ENCODE data around the gene PODXL2.
"Not testable (repeated sequence)": the region's sequence is repeated elsewhere in the genome, so short reads cannot be mapped to it uniquely, and the experiment has no call there.

PODXL2 gene

DNA sequence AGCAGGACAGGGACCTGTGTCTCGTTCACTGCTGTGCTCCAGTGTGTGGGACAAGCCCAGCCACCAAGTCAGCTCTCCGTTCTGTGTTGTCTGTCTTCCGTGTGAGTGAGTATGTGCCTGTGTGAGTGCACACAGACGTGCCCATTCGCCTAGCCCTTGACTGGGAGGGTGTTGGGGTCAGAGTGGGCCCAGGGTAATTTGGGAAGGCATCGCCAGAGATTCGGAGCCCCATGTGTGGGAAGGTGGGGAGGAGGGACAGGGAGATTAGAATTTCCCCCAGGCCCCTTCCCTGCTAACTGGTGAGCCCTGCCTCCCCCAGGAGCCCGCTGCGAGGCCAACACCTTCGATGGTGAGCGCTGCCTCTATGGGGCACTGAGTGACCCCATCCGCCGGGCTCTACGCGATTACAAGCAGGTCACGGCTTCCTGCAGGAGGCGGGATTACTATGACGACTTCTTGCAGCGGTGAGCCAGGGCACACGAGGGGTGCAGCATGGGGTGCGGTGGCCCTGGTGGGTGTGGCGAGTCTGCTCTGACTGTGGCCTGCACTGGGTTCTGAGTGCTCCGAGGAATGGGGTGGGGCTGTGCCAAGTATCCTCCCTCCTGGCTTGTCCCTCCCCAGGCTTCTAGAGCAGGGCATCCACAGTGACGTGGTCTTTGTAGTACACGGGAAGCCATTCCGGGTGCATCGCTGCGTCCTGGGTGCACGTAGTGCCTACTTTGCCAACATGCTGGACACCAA, 46.8 kb downstream of the PODXL2 start:
- no peak for FAIRE-seq

DNA sequence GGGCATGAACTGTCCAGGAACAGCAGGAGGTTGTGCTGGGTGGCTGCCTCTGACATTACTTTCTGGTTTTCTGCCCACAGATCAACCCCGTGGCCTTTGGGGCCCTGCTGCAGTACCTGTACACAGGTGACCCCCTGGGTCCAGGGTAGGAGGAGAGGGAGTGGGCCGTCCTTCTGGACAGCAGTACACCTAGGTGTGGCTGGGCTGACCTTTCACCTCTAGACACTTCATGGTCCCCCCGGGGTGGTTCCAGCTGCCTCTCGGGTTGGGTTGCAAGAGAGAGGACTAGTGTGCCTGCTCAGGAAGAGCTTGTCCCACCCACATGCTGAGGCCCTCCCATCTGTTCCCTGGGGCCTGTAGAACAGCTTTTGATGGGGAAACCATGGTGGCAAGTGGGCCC, 47.5 kb downstream of the PODXL2 start:
- FAIRE-seq, result no peak

- no peak for FAIRE-seq
These were observed 48.0 kb downstream of the PODXL2 start for GRCh38 chr3:127676921-127677351.

DNA sequence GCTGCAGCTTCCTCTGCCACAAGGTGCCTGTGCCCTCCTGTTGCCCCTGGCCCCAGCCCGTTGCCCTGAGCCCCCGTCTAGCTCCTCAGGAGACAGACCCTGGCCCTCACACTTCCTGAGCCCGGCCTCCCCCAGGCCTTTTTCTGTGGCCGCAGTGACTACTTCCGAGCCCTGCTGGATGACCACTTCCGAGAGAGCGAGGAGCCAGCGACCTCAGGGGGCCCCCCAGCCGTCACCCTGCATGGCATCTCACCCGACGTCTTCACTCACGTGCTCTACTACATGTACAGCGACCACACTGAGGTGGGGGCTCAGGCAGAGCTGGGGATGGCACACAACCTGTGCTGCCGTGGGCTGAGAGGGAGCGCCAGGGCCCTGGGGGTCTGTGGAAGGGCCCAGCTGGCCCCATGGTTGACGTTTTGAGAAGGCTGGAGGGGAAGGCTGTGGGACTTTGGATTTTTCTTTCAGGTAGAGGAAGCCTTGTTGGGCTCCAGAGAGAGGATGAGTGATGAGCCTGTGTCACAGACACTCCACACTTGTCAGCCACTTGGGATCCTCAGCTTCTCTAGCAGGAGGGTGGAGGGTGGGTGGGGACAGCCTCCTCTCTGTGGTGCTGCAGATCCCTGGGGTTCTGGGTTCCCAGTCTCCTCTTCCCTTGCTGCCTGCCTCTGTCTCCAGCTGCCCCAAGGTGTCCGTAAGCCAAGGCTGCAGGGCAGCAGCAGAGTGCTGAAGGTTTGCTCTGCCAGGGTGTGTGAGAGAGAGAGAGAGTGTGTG, 48.7 kb downstream of the PODXL2 start:
- no peak for FAIRE-seq

- no peak for FAIRE-seq
These were observed 49.3 kb downstream of the PODXL2 start for GRCh38 chr3:127678315-127678599.

GRCh38 chr3:127678611-127679533, 49.9 kb downstream of the PODXL2 start:
- no peak for FAIRE-seq

- no peak for FAIRE-seq
These were observed 50.7 kb downstream of the PODXL2 start for GRCh38 chr3:127679534-127680145.

DNA sequence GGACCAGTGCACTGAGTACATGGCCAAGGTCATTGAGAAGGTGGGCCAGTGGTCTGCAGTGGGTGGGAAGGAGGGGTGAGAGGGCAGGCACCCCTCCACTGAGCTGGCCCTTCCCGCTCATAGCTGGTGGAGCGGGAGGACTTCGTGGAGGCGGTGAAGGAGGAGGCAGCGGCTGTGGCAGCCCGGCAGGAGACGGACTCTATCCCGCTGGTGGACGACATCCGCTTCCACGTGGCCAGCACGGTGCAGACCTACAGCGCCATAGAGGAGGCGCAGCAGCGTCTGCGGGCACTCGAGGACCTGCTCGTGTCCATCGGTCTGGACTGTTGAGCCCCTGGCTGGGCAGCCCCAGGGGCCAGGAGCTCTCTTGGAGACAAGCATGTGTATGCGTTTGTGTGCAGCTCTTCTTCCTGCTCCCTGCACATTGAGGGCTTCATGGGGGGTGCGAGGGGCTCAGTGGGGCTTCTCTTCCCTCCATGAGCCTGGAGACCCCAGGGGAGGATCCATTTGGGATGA, 51.2 kb downstream of the PODXL2 start:
- no peak for FAIRE-seq

GRCh38 chr3:127680798-127681221, 51.8 kb downstream of the PODXL2 start:
- FAIRE-seq, result no peak

DNA sequence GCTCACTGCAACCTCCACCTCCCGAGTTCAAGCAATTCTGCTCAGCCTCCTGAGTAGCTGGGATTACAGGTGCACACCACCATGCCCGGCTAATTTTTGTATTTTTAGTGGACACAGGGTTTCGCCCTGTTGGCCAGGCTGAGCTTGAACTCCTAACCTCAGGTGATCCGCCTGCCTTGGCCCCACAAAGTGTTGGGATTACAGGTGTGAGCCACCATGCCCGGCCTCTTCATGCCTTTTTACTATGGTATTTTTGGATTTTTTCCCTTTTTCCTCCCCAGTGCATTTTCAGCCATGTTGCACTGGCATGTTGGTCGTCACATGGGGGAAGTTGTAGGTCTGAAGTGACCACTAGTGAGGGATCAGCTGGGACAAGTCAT, 53.2 kb downstream of the PODXL2 start:
- FAIRE-seq, result not testable (repeated sequence)

- FAIRE-seq, result no peak
These were observed 53.6 kb downstream of the PODXL2 start for GRCh38 chr3:127682561-127682960.

DNA sequence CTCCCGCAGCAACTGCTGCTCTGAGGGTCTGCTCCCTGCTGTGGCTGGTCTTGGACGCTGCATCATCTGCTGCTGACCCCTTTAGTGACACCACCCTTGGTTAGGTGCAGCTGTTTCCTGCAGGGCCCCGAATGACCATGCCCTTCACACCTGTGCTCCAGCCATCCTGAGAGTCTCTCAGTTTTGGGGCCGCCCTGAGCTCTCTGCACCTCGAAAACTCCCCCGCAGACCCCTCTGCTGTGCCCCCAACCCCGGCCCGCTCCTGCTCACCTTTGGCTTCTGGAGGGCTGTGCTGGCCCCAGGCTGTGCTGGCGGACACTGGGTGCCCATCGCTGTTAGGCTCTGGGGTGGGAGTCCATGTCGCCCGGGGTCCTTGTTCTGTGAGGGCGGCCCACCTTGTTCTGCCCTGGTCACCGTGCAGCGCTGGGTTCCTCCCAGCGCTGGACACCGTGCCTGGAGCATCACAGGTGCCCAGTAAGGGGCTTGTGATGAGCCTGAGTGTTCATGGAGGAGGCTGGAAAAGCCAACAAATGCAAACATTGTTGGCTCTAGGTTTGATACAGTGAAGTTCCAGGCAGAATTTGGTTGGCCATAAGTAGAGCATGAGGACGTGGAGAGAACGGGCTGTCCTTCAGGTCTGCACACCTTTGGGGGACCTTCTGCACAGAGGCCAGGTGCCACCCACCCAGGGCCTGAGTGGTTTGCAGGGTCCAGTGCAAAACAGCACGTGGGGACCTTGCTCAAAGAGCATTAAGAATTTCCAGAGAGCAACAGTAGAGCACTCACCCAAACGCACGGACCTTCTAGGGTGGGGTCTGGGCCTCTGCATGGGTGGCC, 56.1 kb downstream of the PODXL2 start:
- FAIRE-seq, result no peak

GRCh38 chr3:127685708-127686511, 56.9 kb downstream of the PODXL2 start:
- no peak for FAIRE-seq

- FAIRE-seq, result no peak
These were observed 57.5 kb downstream of the PODXL2 start for GRCh38 chr3:127686512-127686894.

DNA sequence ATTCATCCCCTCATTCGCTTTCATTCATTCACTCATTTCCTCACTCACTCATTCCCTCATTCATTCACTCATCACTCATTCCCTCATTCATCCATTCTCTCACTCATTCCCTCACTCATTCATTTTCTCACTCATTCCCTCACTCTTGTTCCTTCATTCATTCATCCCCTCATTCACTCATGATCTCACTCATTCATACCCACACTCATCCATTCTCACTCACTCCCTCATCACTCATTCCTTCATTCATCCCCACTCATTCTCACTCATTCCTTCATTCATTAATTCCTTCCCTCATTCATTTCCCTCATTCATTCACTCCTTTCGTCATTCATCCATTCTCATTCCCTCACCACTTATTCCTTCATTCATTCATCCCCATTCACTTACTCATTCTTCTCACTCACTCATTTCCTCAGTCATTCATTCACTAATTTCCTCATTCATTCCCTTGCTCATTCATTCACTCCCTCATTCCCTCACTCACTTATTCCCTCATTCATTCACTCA, 58.3 kb downstream of the PODXL2 start:
- FAIRE-seq, result no peak

DNA sequence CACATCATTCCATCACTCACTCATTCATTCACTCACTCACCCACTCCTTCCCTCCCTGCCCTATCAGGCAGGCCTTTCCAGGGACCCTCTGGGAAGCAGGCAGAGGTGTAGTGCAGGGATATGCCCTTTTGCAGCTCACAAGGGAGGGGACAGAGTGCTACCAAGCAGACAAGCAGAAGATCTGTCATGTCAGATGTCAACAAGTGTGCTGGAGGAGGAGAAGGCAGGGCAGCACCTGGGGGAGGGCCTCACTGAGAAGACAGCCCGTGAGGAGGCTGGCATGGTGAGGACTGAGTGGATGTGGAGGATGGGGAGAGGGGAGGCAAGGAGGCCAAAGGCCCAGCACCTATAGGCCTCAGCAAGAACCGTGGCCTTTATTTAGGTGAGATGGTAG, 59.0 kb downstream of the PODXL2 start:
- no peak for FAIRE-seq

DNA sequence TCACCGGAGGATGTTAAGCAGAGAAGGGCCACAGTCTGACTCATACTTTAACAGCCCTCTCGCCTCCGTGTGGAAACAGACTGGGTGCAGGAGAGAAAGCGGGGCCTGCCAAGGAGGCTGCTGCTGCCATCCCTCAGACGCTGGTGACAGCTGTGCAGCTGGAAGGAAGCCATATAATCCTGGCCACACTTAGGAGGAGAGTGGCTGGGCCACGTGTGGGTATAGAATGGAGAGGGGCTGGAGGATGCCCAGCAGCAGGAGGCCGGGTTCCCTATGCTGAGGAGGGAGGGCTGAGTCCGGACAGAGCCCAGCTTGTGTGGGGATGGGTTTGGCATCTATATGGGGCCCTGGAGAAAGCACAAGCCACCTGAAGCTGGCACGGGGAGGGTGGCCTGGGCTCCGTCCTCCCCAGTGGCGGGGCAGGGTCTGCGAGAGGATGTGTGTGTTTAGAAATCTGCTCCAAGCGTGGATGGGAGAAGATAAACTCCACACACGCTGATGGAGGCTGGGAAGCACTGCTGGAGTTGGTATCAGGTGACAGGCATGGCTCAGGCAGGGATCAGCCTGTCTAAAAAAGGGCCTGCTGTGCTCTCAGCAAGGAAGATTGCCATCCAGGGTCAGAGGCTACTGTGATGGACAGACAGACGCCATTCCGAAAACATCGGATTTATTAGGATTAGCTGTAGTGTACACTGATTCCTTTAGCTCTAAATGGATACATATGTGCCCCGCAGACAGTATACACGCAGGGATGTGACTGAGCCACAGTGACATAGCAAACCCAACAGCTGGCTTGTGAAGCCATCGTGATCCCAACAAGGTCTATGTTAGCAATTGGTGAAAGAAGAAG, 59.7 kb downstream of the PODXL2 start:
- FAIRE-seq, result no peak

DNA sequence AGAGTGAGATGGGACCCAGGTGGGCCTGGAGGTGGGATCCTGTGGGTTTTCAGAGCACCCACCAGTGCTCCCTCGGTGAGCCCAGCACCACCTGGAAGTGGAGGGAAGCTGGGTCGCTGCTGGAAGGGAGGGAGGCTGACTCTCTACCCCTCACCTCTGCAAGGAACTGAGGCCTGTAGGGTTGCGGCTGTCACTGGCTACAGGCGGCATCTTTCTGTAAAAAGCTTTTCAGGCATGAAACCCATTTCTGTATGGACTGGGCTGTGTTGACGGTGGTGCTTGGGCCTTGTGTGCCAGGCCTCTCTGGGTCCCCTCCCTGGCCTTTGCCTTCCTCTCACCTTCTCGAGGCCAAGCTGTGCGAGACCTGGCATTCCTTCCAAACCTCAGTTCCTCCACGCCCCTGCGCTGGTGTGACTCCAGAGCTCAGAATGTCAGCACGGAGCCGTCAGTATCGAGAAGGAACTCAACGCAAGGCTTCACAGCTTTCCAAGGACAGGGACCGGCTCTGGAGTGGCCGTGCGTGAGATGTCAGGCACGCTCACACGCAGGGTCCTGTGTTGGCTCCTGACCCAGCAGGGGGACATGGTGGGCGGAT, 60.4 kb downstream of the PODXL2 start:
- no peak for FAIRE-seq

GRCh38 chr3:127690106-127690505, 61.1 kb downstream of the PODXL2 start:
- FAIRE-seq, result no peak

Measured in colon (tissue), 2 donors.